NCI-H1930 (cell line): ENCODE results near the gene MAP2K1.
"Not testable (repeated sequence)": the region's sequence is repeated elsewhere in the genome, so short reads cannot be mapped to it uniquely, and the experiment has no call there.

Experiments used
- DNase-seq, 2 experiments: peaks; one replicate each; lab custom pipeline; 2025; lab: John Stamatoyannopoulos, UW

Gene MAP2K1

GRCh38 chr15:66386204-66387123, at the start of gene MAP2K1:
TSS of gene MAP2K1 (plus strand) at chr15:66386912. CDS start at chr15:66387348, 436 bp downstream.
- DNase-seq, result peak; percentile 93 to 98

DNA sequence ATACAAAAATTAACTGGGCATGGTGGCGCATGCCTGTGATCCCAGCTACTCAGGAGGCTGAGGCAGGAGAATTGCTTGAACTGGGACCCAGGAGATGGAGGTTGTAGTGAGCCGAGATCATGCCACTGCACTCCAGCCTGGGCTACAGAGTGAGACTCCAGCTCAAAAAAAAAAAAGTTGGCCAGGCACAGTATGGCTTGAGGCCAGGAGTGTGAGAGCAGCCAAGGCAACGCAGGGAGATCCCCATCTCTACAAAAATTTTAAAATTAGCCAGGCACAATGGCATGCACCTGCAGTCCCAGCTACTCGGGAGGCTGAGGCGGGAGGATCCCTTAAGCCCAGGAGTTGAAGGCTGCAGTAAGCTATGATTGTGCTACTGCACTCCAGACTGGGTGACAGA, 38.2 kb upstream of the MAP2K1 start:
- not testable (repeated sequence) for DNase-seq

- DNase-seq, result no peak
Measured at GRCh38 chr15:66356077-66356358, 30.7 kb upstream of the MAP2K1 start.

GRCh38 chr15:66356359-66357236, 30.1 kb upstream of the MAP2K1 start, which contains the start of gene TIPIN:
TSS of gene TIPIN (minus strand) at chr15:66356685. CDS start at chr15:66352947, 3,738 bp downstream.
- peak; percentile 93 to 94 for DNase-seq

- no peak for DNase-seq
Measured at GRCh38 chr15:66359740-66360139, 27.0 kb upstream of the MAP2K1 start.

DNA sequence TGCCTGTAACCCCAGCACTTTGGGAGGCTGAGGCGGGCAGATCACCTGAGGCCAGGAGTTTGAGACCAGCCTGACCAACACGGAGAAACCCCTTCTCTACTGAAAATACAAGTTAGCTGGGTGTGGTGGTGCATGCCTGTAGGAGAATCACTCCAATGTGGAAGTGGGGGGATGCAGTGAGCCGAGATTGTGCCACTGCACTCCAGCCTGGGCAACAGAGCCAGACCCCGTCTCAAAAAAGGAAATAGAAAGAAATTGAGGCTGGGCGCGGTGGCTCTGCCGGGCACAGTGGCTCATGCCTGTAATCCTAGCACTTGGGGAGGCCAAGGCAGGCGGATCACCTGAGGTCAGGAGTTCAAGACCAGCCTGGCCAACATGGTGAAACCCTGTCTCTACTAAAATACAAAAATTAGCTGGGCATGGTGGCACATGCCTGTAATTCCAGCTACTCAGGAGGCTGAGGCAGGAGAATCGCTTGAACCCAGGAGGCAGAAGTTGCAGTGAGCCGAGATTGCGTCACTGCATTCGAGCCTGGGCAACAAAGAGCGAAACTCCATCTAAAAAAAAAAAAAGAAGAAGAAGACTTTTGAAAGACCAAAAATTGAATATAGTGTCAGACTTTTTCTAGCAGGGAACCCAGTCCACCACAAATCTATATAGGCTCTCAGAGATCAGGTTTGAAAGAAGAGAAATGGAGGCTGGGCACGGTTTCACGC, 24.8 kb upstream of the MAP2K1 start:
- DNase-seq, result not testable (repeated sequence)

- no peak for DNase-seq
Measured at GRCh38 chr15:66362776-66363175, 23.9 kb upstream of the MAP2K1 start.

DNA sequence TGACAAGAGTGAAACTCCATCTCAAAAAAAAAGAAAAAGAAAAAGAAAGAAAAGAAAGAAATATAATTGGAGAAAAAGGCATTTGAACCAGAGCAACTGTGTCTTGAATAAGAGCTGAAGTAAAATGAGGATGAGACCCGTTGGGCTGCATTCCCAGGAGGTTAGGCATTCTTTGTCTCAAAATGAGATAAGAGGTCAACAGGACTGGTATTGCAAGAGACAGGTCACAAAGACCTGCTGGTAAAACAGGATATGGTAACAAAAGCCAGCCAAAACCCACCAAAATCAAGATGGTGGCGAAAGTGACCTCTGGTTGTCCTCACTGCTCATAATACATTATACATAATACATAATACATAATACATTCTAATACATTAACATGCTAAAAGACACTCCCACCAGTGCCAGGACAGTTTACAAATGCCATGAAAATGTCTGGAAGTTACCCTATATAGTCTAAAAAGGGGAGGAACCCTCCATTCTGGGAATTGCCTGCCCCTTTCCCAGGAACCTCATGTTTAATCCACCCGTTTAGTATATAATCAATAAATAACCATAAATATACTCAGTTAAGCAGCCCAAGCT, 21.7 kb upstream of the MAP2K1 start:
- no peak for DNase-seq

- DNase-seq, result no peak
Measured at GRCh38 chr15:66369773-66370651, 16.7 kb upstream of the MAP2K1 start.

- no peak for DNase-seq
Measured at GRCh38 chr15:66374179-66374578, 12.5 kb upstream of the MAP2K1 start.

GRCh38 chr15:66378814-66379430, 7.8 kb upstream of the MAP2K1 start:
- DNase-seq, result no peak

GRCh38 chr15:66381376-66381775, 5.3 kb upstream of the MAP2K1 start:
- not testable (repeated sequence) for DNase-seq

- no peak for DNase-seq
Measured at GRCh38 chr15:66387163-66388042, 691 bp downstream of the MAP2K1 start.

- DNase-seq, result no peak
Measured at GRCh38 chr15:66388043-66388363, 1.3 kb downstream of the MAP2K1 start.

- no peak for DNase-seq
Measured at GRCh38 chr15:66388576-66388975, 1.9 kb downstream of the MAP2K1 start.

- DNase-seq, result no peak
Measured at GRCh38 chr15:66389098-66389858, 2.6 kb downstream of the MAP2K1 start.

DNA sequence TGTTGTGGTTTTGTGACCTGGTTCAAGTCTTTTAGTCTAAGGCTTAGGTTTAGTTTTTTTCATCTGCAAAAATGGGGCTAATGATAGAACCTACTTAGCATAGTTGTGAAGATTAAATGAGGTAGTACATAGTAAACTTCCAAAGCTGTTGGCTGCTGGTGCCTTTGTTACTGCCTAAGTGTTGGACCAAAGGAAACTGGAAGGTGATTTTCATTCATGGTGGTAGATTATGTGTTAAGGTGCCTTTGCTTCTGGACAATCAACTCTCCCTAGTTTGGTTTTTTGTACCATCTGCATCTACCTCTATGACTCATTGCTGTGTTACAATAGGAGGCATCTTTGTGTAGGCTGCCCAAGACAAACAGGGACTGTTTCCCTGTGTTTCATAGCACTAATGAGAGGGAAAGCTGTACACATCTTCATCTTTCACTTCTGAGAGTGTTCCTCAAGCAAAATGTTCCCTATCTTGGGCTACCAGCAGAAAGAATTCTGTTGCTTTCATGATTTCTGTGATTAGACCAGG, 3.2 kb downstream of the MAP2K1 start:
- no peak for DNase-seq

DNA sequence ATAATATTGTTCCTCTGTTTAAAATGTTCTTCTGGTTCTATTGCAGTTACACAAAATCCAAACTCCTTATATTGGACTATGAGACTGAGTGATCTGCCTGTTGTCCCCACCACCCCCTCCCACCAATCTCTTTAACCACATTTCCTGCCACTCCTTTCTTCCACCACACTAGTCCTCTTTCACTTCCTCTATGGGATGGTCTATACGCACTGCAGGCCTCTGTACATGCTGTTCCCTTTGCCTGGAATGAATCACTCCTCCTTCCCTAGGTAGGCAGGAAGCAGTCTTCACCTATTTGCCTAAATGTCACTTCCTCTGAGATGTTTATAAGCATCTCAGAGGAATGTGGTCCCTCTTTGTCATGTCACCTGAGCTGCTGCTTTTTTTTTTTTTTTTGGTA, 4.0 kb downstream of the MAP2K1 start:
- DNase-seq, result no peak
